HUES6 (cell line): ENCODE data around the gene CIAO2B.

ENCODE experiments used
- H3K27ac ChIP-seq: 2 replicates; pipeline ENCODE4 v1.7.0; 2013; ENCODE audit warnings: low read depth, mild to moderate bottlenecking, low read length, inconsistent platforms
- H3K27me3 ChIP-seq: 2 replicates; pipeline ENCODE4 v1.6.1; 2013; ENCODE audit warnings: low read length; ENCODE audit not compliant: control insufficient read depth, insufficient read depth
- H3K36me3 ChIP-seq: 2 replicates; pipeline ENCODE4 v1.6.1; 2013; ENCODE audit warnings: low read length; ENCODE audit not compliant: control insufficient read depth, insufficient read depth
- H3K4me1 ChIP-seq: 2 replicates; pipeline ENCODE4 v1.6.1; 2013; ENCODE audit warnings: low read length; ENCODE audit not compliant: control insufficient read depth, insufficient read depth
- H3K4me3 ChIP-seq: 2 replicates; pipeline ENCODE4 v1.5.1; 2013; ENCODE audit warnings: low read depth, low read length
- H3K9ac ChIP-seq: one replicate; pipeline ENCODE4 v1.6.1; 2013; ENCODE audit warnings: mild to moderate bottlenecking, low read length
- H3K9me3 ChIP-seq: 2 replicates; pipeline ENCODE4 v1.6.1; 2013; ENCODE audit warnings: low read depth, low read length; ENCODE audit not compliant: control insufficient read depth, insufficient read depth

Gene CIAO2B

DNA sequence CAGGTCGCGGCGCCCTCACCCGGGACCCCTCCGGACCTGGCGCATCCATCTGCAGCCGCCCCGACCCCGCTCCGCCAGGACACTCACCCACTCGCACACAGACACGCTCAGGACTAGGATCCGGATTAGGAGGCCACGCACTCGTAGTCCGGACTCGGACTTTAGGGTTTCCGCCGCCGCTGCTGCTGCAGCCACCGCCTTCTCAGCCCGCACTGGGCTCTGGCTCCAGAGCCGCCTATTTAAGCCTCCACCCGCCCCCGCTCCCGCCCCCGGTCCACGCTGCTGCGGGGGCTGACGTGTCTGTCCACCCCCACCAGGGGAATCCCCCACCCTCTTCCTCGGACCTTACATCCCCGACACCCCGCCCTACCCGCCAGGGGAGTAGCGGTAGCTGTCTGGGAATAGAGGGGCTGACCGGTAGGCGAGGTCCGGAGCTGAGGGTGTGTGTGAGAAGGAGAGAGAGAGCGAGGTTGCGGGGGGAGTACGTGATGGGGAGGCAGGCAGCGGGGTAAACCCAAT lies 8.8 kb downstream of the CIAO2B start, which contains the start of gene RRAD:
RRAD (minus strand) TSS at position 214 of the 519 bp plus-strand sequence. CDS start 356 bp downstream, outside the sequence.
- H3K4me1 ChIP-seq: peaks cover 11% of the 10 kb centered on the region
- H3K4me3 ChIP-seq: peak within 1 kb of the TSS; percentile 64
- no peaks in the 10 kb centered on the region for H3K36me3 ChIP-seq
- no peaks in the 10 kb centered on the region for H3K9me3 ChIP-seq
- peaks cover 68% of the 10 kb centered on the region for H3K27me3 ChIP-seq
- H3K27ac ChIP-seq: no peak within 1 kb of the TSS
- no peak within 1 kb of the TSS for H3K9ac ChIP-seq

DNA sequence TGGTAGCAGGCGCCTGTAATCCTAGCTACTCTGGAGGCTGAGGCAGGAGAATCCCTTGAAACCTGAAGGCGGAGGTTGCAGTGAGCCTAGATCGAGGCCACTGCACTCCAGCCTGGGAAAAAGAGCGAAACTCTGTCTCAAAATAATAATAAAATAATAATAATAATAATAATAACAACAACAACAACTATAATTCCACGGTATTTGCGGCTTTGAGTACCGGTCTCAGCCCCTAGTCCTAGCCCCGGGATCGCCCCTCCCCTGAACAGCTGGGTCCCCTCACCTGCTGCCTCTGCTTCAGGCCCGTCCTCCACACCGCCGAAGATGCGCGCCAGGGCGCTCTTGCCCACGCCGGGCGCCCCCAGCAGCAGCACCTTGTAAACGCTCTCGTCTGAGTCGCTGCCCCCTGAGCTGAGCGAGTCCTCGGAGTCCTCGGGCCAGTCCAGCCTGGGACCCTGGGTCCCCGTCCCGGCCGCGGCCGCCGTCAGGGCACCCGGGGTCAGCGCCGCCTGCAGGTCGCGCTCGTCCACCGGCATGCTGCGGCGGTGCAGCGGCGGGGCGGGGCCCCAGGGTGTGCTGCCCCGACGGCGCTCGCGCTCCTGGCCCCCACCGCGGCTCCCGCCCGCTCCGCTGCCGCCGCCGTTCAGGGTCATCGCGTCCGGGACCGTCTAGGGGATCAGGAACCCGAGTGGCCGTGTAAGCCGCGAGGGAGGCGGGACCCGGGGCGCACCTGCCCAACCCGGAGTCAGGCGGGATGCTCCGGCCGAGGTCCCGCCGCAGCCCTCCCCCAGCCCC lies 9.5 kb downstream of the CIAO2B start:
- H3K9ac ChIP-seq: no peak overlapping the region

DNA sequence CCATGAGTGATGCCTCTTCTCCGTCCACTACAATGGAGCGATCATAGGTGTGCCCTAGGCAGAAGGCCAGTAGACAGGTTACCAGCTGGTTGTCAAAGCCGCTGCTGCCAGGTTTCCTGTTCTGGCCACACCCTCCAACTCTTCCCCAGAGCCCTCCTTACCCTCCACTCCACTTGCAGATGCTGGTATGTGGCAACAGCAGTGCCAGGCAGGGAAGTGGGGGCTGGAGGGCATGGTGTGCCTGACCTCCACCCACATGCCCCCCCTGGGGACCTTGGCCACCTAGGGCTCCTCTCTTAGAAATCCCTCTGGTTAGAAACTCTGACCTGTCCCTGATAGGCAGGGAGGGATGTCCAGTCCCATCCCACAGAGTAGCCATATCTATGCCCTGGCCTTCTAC lies 10.3 kb downstream of the CIAO2B start:
- no peaks in the 10 kb centered on the region for H3K36me3 ChIP-seq
- peaks cover 11% of the 10 kb centered on the region for H3K4me1 ChIP-seq
- peaks cover 81% of the 10 kb centered on the region for H3K27me3 ChIP-seq
- H3K9ac ChIP-seq: no peak overlapping the region
- H3K27ac ChIP-seq: no peak overlapping the region
- no peaks in the 10 kb centered on the region for H3K9me3 ChIP-seq
- no peak overlapping the region for H3K4me3 ChIP-seq

More for the DNA sequence above, 9.5 kb downstream of the CIAO2B start:
- H3K4me1 ChIP-seq: peaks cover 11% of the 10 kb centered on the region
- peak overlapping the region; percentile 64 for H3K4me3 ChIP-seq
- H3K27ac ChIP-seq: no peak overlapping the region
- no peaks in the 10 kb centered on the region for H3K36me3 ChIP-seq
- H3K9me3 ChIP-seq: no peaks in the 10 kb centered on the region
- peaks cover 74% of the 10 kb centered on the region for H3K27me3 ChIP-seq

DNA sequence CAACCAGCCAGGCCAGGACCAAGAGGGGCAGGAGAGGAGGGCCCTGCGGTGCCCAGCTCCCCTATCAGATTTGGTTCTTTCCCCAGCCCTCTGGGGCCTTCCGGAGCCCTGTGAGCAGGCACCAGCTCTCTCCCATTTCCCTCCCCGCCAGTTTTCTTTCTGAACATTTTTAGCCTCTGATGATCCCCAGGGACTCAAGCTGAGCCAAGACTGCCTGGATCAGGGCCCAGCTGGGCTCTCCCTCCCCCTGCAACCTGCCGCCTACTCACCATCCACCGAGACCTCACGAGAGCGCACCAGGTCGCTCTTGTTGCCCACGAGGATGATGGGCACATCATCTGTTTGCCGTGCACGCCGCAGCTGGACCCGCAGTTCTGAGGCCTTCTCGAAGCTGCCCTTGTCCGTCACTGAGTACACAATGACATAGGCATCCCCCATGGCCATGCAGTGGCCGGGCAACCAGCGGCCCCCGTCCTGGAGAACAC lies 10.9 kb downstream of the CIAO2B start:
- Histone ChIP-seq H3K36me3 (no peaks in the 10 kb centered on the region), H3K27ac (no peak overlapping the region), H3K4me1 (peaks cover 11% of the 10 kb centered on the region), H3K9ac (no peak overlapping the region), H3K9me3 (no peaks in the 10 kb centered on the region), H3K4me3 (no peak overlapping the region), H3K27me3 (peaks cover 81% of the 10 kb centered on the region)

DNA sequence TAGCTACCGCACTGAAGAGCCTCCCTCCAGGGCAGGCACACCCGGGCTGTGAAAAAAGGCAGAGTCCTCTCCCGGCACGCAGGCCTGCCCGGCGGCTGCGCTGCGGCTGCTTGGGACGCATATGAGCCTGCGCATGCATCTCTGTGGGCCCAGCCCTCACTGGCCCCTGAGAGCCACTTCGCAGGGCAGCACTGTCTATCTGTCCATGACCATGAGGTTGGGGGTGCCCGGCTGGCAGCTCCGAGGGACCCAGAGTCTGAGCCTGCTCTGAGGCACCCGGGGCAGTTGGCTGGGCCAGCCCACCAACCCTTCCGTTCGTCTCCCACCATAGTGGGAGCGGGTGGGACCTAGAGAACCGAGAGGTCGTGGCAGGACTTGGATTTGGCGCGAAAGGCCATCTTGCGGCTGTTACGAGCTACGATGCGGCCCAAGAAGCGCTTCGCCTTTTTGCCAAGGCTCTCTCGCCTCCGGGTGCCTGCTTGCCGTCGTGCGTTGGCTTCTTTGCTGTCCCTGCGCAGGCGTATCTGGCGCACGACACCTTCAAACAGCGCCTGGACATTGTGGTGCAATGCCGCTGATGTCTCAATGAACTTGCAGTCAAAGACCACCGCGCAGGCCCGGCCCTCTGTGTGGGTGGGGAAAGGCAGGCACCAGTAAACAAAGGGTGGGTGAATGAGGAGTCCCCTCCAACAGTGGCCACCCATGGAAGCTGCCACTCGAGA lies 12.3 kb downstream of the CIAO2B start:
- no peaks in the 10 kb centered on the region for H3K36me3 ChIP-seq
- H3K9me3 ChIP-seq: no peaks in the 10 kb centered on the region
- no peak overlapping the region for H3K4me3 ChIP-seq
- H3K27ac ChIP-seq: no peak overlapping the region
- H3K9ac ChIP-seq: no peak overlapping the region
- peaks cover 3% of the 10 kb centered on the region; the same call in 1 of the 2 replicates for H3K4me1 ChIP-seq
- H3K27me3 ChIP-seq: peaks cover 69% of the 10 kb centered on the region

DNA sequence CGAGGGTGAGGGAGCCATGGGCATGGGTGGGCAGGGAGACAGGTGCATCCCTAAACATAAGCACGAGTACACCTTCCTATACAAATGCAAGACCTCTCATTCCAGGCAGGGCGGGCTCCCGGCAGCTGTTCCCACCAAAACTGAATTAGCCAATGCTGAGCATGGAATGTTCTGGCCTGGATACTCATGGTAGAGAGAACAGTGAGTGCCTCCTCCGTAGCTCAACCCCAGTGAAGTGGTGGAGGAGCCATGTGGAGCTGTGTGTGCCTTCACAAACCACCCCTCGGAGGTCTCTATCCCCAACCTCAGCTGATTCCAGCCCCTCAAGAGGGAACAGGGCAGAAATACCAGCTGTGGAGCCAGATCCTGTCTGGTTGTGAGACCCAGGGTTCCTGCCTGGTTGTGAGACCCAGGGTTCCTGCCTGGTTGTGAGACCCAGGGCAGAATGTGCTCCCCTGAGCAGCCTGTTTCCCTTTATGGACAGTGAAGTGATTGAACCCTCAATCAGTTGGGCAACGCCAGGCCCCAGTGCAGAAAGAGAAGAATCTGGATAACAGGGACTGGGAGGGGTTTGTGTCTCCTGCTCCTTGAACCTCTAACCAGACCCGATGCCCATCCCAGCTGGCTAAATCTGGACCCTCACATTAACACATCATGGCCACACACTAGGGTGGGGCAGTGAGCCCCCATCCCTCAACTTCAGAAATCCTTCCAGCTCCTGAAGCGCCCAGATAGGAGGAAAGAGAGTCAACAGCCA lies 13.1 kb downstream of the CIAO2B start:
- peaks cover 69% of the 10 kb centered on the region for H3K27me3 ChIP-seq
- no peaks in the 10 kb centered on the region for H3K9me3 ChIP-seq
- no peaks in the 10 kb centered on the region for H3K4me1 ChIP-seq
- no peak overlapping the region for H3K9ac ChIP-seq
- H3K27ac ChIP-seq: no peak overlapping the region
- no peaks in the 10 kb centered on the region for H3K36me3 ChIP-seq
- no peak overlapping the region for H3K4me3 ChIP-seq

DNA sequence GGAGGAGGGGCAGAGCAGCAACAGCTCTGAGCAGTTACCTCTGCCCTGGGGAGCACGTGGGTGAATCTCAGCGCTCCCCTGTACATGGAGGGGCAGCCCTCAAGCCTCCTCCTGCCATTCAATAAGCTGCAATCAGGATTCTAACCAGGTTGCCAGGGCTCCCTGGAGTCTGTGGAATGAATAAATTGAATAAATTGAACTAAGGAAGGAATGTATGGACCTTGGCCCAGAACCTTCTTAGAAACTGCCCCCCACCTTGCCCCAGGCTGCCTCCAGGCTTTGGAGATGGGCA lies 14.0 kb downstream of the CIAO2B start:
- Histone ChIP-seq H3K4me3 (no peak overlapping the region), H3K9me3 (no peaks in the 10 kb centered on the region), H3K9ac (no peak overlapping the region), H3K27me3 (peaks cover 64% of the 10 kb centered on the region), H3K36me3 (no peaks in the 10 kb centered on the region), H3K27ac (no peak overlapping the region), H3K4me1 (no peaks in the 10 kb centered on the region)

DNA sequence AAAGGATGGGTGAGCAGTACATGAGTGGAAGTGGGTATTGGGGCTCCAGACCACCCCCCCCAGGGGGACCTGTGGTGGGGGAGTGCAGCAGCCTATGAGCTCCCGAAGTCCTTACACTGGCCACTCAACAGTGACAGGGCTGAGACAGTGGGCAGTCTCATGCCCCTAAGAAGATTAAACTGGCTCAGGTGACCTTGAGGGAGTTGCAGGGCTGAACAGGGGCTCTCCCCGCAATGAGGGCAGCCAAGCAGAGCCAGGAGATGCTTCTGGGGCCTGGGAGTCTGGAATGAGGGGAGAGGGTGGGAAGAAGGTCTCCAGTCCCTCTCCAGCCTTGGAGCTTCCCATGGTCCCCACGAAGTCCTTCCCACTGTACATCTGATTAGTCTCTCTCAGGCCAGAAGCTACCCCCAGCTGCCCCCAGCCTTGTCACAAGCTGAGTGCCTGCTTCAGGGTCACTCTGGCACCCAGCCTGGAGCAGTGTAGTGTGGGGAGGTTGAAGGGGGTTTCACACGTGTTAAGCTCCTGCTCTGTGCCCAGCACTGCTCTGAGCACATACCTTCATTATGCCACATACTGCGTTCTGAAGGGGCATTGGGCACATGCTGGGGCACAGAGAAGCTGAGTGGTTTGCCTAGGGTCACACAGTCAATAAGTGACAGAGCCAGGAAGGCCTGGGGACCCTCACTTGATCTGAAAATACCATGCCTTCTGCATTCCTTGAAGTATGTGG lies 14.5 kb downstream of the CIAO2B start:
- H3K27me3 ChIP-seq: peaks cover 64% of the 10 kb centered on the region
- H3K9me3 ChIP-seq: no peaks in the 10 kb centered on the region
- H3K36me3 ChIP-seq: no peaks in the 10 kb centered on the region
- no peak overlapping the region for H3K27ac ChIP-seq
- H3K4me3 ChIP-seq: no peak overlapping the region
- no peaks in the 10 kb centered on the region for H3K4me1 ChIP-seq
- H3K9ac ChIP-seq: no peak overlapping the region

DNA sequence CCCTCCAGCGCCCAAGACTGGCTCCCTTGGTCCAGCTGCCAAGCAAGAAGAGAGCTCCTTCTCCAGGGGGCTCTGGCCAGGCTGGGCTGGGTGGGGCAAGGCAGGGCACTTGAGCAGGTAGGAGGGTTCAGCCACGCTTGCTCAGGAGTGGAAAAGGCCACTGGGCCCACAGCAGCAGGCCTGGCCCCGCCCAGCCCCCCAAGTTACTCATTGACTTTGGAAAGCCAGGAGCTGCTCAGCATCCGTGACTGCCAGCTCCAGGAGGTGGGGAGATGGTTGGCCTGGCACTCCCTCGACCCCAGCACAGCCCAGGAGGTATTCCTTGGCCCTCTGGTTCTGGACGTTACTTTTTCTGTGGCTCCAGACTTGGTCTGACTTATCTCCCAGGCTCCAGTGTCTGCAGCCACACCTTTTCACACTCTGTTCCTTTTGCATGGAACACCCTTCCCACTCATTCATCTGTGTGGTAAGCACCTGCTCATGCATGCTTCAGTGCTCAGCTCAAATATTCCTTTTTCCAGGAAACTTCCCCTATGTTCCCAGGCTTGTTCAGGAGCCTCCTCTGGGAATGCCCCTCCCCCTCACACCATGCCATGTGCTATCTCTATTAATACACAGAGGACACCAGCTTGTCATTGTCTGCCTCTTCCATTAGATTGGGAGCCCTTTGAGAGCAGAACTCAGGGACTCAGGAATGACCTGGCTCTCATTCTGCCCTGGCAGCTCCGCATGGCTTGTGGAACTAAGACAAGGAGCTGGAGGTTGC lies 15.2 kb downstream of the CIAO2B start, which contains the start of gene CDH16:
CDH16 (minus strand) TSS at position 83 of the 766 bp plus-strand sequence. CDS start 820 bp downstream, outside the sequence.
- H3K27me3 ChIP-seq: peaks cover 62% of the 10 kb centered on the region
- H3K4me1 ChIP-seq: no peaks in the 10 kb centered on the region
- no peak within 1 kb of the TSS for H3K27ac ChIP-seq
- no peak within 1 kb of the TSS for H3K9ac ChIP-seq
- H3K9me3 ChIP-seq: no peaks in the 10 kb centered on the region
- no peak within 1 kb of the TSS for H3K4me3 ChIP-seq
- no peaks in the 10 kb centered on the region for H3K36me3 ChIP-seq

DNA sequence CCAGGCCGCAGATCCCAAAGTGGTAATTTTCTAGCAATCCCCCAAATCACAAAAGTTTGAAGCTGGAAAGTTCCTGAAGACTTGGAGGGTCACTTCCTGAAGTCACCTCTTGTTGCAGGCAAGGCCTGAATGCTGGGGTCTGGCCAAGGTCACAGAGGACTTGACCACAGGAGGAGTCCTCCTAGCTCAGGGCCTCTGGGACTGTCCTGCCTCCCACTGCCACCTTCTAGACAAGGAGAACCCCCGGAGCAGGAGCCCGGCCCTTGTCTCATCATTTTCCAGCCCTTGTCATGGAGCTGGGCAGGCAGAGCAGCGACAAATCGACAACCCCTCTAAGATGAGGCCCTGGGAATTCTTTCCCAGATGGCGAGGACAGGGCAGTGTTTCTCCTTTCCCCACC lies 15.8 kb downstream of the CIAO2B start:
- H3K27ac ChIP-seq: no peak overlapping the region
- H3K4me1 ChIP-seq: no peaks in the 10 kb centered on the region
- H3K9me3 ChIP-seq: no peaks in the 10 kb centered on the region
- no peak overlapping the region for H3K4me3 ChIP-seq
- H3K36me3 ChIP-seq: no peaks in the 10 kb centered on the region
- H3K9ac ChIP-seq: no peak overlapping the region
- H3K27me3 ChIP-seq: peaks cover 56% of the 10 kb centered on the region
